ENCODE measurements around the gene ANKRD31.

GRCh38 chr5:75040973-75041372, 195.7 kb downstream of the ANKRD31 start:
- TF ChIP-seq, protein P1, sequence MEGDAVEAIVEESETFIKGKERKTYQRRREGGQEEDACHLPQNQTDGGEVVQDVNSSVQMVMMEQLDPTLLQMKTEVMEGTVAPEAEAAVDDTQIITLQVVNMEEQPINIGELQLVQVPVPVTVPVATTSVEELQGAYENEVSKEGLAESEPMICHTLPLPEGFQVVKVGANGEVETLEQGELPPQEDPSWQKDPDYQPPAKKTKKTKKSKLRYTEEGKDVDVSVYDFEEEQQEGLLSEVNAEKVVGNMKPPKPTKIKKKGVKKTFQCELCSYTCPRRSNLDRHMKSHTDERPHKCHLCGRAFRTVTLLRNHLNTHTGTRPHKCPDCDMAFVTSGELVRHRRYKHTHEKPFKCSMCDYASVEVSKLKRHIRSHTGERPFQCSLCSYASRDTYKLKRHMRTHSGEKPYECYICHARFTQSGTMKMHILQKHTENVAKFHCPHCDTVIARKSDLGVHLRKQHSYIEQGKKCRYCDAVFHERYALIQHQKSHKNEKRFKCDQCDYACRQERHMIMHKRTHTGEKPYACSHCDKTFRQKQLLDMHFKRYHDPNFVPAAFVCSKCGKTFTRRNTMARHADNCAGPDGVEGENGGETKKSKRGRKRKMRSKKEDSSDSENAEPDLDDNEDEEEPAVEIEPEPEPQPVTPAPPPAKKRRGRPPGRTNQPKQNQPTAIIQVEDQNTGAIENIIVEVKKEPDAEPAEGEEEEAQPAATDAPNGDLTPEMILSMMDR (IDR thresholded peaks at IDR 0.05; ENCODE audit: insufficient read depth, low read depth, low read length) = no peak
- TF ChIP-seq EZH2 (IDR thresholded peaks at IDR 0.05; ENCODE audit: insufficient read depth, low read length) = no peak

All from astrocyte (in vitro differentiated cells and primary cell).